Pancreas (tissue), 10 donors: ENCODE results near the gene MCF2L2. TPM values are rescaled to one million over a fixed set of nuclear protein-coding genes. Genes with fewer than 3 reads are reported as not detected.

ENCODE experiments used
- ATAC-seq, 4 donors: fragments of 200-7000 bp; cut with Tn5 transposase; one replicate each; pipeline versions ENCODE4 v1.8.0 to v1.9.1; 2020; ENCODE audit warnings: mild to moderate bottlenecking in 4 of 4, moderate library complexity in 4 of 4
- DNase-seq, 6 donors: peaks; one replicate each; pipeline ENCODE4 v3.0.0-alpha.2; 2020
- FAIRE-seq: peaks from 2 replicates; lab custom pipeline; 2012; peaks lifted over from hg19 to GRCh38; lab: Jason Lieb, UNC
- H3K27ac ChIP-seq, 4 donors: fragments of 200-600 bp; sonication (generic); 1 replicate in 3 of 4; 2 replicates in 1 of 4; pipeline versions ENCODE4 v1.5.0 to v1.8.0; 2020
- H3K27me3 ChIP-seq, 4 donors: fragments of 200-600 bp; one replicate each; pipeline ENCODE4 v1.8.0; 2021
- H3K36me3 ChIP-seq, 3 donors: fragments of 200-600 bp; sonication (generic) in 1 of 3; one replicate each; pipeline versions ENCODE4 v1.5.0 to v1.8.0; 2020 to 2021
- H3K4me1 ChIP-seq, 3 donors: fragments of 200-600 bp; one replicate each; pipeline ENCODE4 v1.8.0; 2021
- H3K4me3 ChIP-seq, 4 donors: fragments of 200-600 bp; sonication (generic) in 2 of 4; one replicate each; pipeline versions ENCODE4 v1.5.0 to v1.8.0; 2020 to 2021
- H3K9me3 ChIP-seq, 4 donors: fragments of 200-600 bp; one replicate each; pipeline ENCODE4 v1.8.0; 2021
- WGBS, 2 donors: extraction: QIAGEN DNeasy Blood & Tissue Kit; methylation state at CpG; one replicate each; pipeline ENCODE4 v1.1.7; 2013; 5-methylcytosine and 5-hydroxymethylcytosine counted together
- intact Hi-C, 3 donors: fragments of 100-400 bp; cut with DNase I; formaldehyde crosslinking; loops; one replicate each; pipeline versions ENCODE4 v1.11.1 to v1.14.2; 2022
- polyA plus RNA-seq, 2 donors: library from polyadenylated mRNA; stranded (reverse); fragments of 200-250 nt; gene quantifications; one replicate each; pipeline ENCODE4 v1.2.3, GENCODE V29; 2013
- total RNA-seq, 6 donors: library from RNA; stranded (reverse); fragmentation: NEBNext Ultra II Directional in 4 of 6; extraction: Animal tissue kit (Norgen Biotek cat#: 25700) in 4 of 6; gene quantifications; one replicate each; pipeline versions ENCODE4 v1.2.1 to v1.2.4, GENCODE V29; 2021 to 2023
- TF ChIP-seq, protein P1 (sequence below), 4 donors: fragments of 200-600 bp; sonication (generic) in 3 of 4; IDR thresholded peaks; one replicate each; pipeline versions ENCODE4 v1.5.0 to v1.8.0; 2021; ENCODE audit warnings: antibody characterized with exemption in 4 of 4
- donor health status: healthy with polysubstance abuse.
- donor health status: DM: no; HTN: no; CAD: no; lungs with moderate emphysema.
- donor health status: DM: no; HTN: no; CAD: no.
- donor health status: control.
- donor health status: control.
- donor health status: Bipolar disorder and iron deficiency.
- donor health status: DM: yes; HTN: yes; CAD: no.
- donor health status: DM: no; HTN: no; CAD: no.
- donor health status: DM: no; HTN: no; CAD: no.
- donor health status: DM: yes; HTN: yes; CAD: no.

Gene MCF2L2
- total and polyA plus RNA-seq, 8 donors = 0.54 to 2.0 (median 0.97) TPM

DNA sequence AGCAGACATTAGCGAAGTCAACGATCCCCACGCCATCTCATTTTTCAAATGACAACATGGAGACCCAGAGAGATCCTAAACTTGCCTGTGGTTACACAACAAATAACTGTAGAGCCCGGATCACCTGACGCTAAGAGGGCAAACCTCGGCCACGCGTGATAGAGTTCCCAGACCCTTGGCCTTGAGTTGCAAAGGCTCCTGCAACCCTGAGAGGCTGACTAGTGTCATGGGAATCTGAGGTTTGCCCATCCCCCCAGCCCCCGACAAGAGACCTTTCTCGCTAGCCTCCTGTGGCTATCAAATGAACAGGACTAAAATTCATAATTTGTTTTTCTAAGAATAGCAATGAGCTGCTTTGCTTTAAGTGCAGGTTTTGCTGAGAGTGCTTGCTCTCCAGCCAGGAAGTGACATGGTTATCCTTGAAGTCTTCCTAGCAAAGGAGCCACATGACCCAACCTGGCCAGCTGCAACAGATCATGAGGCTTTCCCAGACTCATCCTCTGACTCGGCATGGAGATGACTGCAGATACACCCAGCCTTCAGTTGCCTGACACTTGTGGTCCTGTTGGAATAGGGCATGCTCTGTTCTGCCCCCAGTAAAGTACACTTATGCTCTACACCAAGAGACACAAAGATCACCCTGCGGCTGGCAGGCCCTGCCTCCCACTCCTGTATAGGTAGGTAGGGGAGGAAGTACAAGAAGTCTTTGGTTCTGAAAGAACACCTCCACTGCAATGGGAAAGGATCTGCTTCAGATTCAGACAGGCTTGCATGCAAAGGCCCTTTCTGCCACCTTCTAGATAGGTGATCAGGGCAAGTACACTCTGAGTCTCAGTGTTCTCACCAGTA is 36.0 kb downstream of the MCF2L2 start:
- H3K4me1 ChIP-seq = no peaks in the 10 kb centered on the region
- TF ChIP-seq, protein P1, sequence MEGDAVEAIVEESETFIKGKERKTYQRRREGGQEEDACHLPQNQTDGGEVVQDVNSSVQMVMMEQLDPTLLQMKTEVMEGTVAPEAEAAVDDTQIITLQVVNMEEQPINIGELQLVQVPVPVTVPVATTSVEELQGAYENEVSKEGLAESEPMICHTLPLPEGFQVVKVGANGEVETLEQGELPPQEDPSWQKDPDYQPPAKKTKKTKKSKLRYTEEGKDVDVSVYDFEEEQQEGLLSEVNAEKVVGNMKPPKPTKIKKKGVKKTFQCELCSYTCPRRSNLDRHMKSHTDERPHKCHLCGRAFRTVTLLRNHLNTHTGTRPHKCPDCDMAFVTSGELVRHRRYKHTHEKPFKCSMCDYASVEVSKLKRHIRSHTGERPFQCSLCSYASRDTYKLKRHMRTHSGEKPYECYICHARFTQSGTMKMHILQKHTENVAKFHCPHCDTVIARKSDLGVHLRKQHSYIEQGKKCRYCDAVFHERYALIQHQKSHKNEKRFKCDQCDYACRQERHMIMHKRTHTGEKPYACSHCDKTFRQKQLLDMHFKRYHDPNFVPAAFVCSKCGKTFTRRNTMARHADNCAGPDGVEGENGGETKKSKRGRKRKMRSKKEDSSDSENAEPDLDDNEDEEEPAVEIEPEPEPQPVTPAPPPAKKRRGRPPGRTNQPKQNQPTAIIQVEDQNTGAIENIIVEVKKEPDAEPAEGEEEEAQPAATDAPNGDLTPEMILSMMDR (IDR thresholded peaks at IDR 0.05) = no peak
- ATAC-seq (peak in 3 of 4 donors; percentile 48 to 78 (median 73)), FAIRE-seq (no peak), DNase-seq (no peak)
- no peaks in the 10 kb centered on the region for H3K27me3 ChIP-seq
- H3K4me3 ChIP-seq = no peak overlapping the region
- H3K9me3 ChIP-seq = no peaks in the 10 kb centered on the region
- 66% methylated on average over 12 of the region's 12 CpGs for WGBS, 2 donors
- no peaks in the 10 kb centered on the region for H3K36me3 ChIP-seq
- no peak overlapping the region for H3K27ac ChIP-seq
- intact Hi-C loops = no loop called here

DNA sequence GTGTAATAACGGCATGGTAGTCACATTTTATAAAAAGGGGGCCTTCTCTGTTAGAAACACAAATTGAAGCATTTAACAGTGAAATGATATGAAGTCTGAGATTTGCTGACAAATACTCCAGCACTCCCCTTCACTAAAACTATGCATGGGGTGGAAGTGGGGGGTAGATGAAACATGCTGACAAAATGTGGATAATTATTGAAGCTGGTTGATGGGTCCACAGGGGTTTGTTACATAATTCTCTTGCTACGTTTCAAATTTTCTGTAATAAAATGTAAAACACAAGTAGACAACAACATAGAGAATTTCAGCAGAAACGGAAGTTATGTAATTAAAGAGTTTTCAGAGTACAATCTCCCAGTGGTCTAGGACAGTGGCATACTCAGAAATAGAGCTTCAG is 37.0 kb downstream of the MCF2L2 start:
- Histone ChIP-seq H3K9me3 (no peaks in the 10 kb centered on the region), H3K27me3 (no peaks in the 10 kb centered on the region), H3K4me3 (no peak overlapping the region), H3K4me1 (no peaks in the 10 kb centered on the region), H3K36me3 (no peaks in the 10 kb centered on the region), H3K27ac (no peak overlapping the region)
- ATAC-seq (no peak), FAIRE-seq (no peak), DNase-seq (no peak)
- intact Hi-C loops = no loop called here
- TF ChIP-seq, protein P1 (IDR thresholded peaks at IDR 0.05) = no peak
- 67 to 86% methylated on average over 3 of the region's 3 CpGs for WGBS, 2 donors

DNA sequence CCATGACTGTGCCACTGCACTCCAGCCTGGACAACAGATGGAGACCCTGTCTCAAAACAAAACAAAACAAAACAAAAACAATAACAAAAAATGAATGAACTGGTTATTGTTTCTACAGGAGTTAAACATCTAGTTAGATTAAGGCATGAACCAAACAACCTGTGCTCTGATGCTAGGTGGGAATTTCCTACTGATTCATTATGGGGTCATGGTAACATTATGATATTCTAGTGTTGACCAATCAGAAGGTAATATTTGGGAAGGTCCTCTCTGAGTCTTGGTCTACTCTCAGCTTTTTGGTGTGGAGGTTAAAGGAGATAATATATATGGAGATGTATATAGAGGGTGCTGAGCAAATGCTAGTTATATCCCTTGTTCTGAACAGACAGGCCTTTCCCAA is 37.6 kb downstream of the MCF2L2 start:
- no peak for DNase-seq
- peaks cover 0 to under 1% (median 0%) of the 10 kb centered on the region in 3 donors for H3K4me1 ChIP-seq
- ATAC-seq = no peak
- TF ChIP-seq, protein P1 (IDR thresholded peaks at IDR 0.05) = no peak
- intact Hi-C loops = no loop called here
- no peaks in the 10 kb centered on the region for H3K36me3 ChIP-seq
- FAIRE-seq = no peak
- no peak overlapping the region for H3K4me3 ChIP-seq
- H3K27ac ChIP-seq = no peak overlapping the region
- H3K9me3 ChIP-seq = no peaks in the 10 kb centered on the region
- H3K27me3 ChIP-seq = no peaks in the 10 kb centered on the region

DNA sequence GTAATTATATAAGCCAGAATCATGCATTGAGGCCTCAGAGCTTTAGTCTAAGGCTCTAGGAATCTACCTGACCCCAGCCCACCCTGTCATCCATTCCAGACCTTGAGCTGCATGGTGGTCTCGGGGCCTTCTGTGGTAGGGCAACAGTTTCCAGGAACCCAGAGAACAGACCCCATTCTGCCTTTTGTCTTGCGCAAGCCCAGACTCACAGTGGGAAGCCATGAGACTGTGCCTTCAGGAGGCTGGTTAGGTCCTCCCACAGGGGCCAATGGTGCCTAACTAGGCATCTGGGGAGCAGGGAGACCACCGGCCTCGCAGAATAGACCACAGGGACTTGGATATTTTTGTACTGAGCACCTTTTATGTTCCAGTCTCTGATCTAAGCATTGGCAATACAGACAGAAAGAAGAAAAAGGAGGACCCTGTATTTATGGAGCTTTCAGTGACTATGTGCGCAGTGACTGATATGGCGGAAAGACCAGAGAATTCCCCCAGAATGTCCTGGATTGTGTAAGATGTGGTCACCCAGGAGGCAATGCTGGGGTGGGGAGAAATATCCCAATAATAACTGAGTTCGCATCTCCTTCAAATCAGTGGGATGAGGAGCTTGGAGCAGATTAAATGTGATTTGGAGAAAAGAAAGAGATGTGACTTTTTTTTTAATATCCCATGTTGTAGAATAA is 40.1 kb downstream of the MCF2L2 start:
- Histone ChIP-seq H3K27me3 (no peaks in the 10 kb centered on the region), H3K4me1 (peaks cover 0 to 6% (median 0%) of the 10 kb centered on the region in 3 donors), H3K4me3 (no peak overlapping the region), H3K9me3 (no peaks in the 10 kb centered on the region), H3K36me3 (no peaks in the 10 kb centered on the region), H3K27ac (no peak overlapping the region)
- no peak for FAIRE-seq
- DNase-seq = no peak
- 80 to 91% methylated on average over 7 of the region's 7 CpGs for WGBS, 2 donors
- TF ChIP-seq, protein P1 (IDR thresholded peaks at IDR 0.05) = no peak
- intact Hi-C loops = loop anchor here (5.0 to 10.0 kb wide), 4 partner anchors 204 to 266 kb away; no protein-coding TSS in a partner anchor
- no peak for ATAC-seq
